Fibroblast of skin of left biceps (primary cell): ENCODE results near the gene TIMP1.

Experiments
- DNase-seq, 2 experiments: peaks; one replicate each; pipeline ENCODE4 v3.0.0-alpha.2; 2013; ENCODE audit warnings: low read depth in 2 of 2

TIMP1 gene

GRCh38 chrX:47581731-47582647, at the start of gene TIMP1:
TIMP1 (plus strand) TSS chrX:47582436; CDS start chrX:47583416, 980 bp downstream.
- DNase-seq = peak; percentile 79 to 80

GRCh38 chrX:47539860-47540259, 42.4 kb upstream of the TIMP1 start:
- DNase-seq = no peak

GRCh38 chrX:47540754-47541538, 41.3 kb upstream of the TIMP1 start:
- DNase-seq = peak; percentile 64 to 68

- no peak for DNase-seq
Observed at GRCh38 chrX:47543496-47543895, 38.7 kb upstream of the TIMP1 start.

GRCh38 chrX:47556045-47556623, 26.1 kb upstream of the TIMP1 start:
- peak; percentile 77 to 78 for DNase-seq

GRCh38 chrX:47558436-47558835, 23.8 kb upstream of the TIMP1 start:
- DNase-seq = no peak

- DNase-seq = no peak
Observed at GRCh38 chrX:47560179-47560933, 21.9 kb upstream of the TIMP1 start.

GRCh38 chrX:47560934-47561658, 21.1 kb upstream of the TIMP1 start, which contains the start of gene ARAF:
ARAF (plus strand) TSS chrX:47561205; CDS start chrX:47562968, 1,763 bp downstream.
- DNase-seq = peak; percentile 99

- DNase-seq = no peak
Observed at GRCh38 chrX:47561659-47562151, 20.5 kb upstream of the TIMP1 start.

GRCh38 chrX:47562615-47563243, 19.5 kb upstream of the TIMP1 start:
- DNase-seq = no peak

- DNase-seq = no peak
Observed at GRCh38 chrX:47563801-47564315, 18.4 kb upstream of the TIMP1 start.

- no peak for DNase-seq
Observed at GRCh38 chrX:47564438-47565085, 17.7 kb upstream of the TIMP1 start.

- DNase-seq = no peak
Observed at GRCh38 chrX:47566841-47567240, 15.4 kb upstream of the TIMP1 start.

GRCh38 chrX:47568656-47569295, 13.5 kb upstream of the TIMP1 start:
- no peak for DNase-seq

GRCh38 chrX:47570794-47571193, 11.4 kb upstream of the TIMP1 start:
- no peak for DNase-seq

- DNase-seq = no peak
Observed at GRCh38 chrX:47571215-47571614, 11.0 kb upstream of the TIMP1 start.

- DNase-seq = no peak
Observed at GRCh38 chrX:47571896-47572295, 10.3 kb upstream of the TIMP1 start.

GRCh38 chrX:47572773-47573340, 9.4 kb upstream of the TIMP1 start:
- DNase-seq = no peak
